Measurements from ENCODE around the gene HOXD3. TPM values are rescaled to one million over a fixed set of nuclear protein-coding genes. Genes with fewer than 3 reads are reported as not detected.
A peak's percentile ranks its signal among the peaks of the same experiment; 100 is the strongest.

The HOXD3 gene
- total RNA-seq, 2 donors from 2014 or later, result not detected

- Mint-ChIP-seq H3K27ac (no peak overlapping the region), H3K4me3 (no peak overlapping the region), H3K27me3 (peaks cover 52 to 62% of the 10 kb centered on the region in 2 donors), H3K4me1 (ENCODE audit: low read depth in 2 of 2) (peaks cover 8 to 17% of the 10 kb centered on the region in 2 donors), H3K9me3 (no peaks in the 10 kb centered on the region), H3K36me3 (peaks cover 7% of the 10 kb centered on the region)
- ATAC-seq (no peak), DNase-seq (ENCODE audit: low spot score) (no peak)
Observed at GRCh38 chr2:176125772-176126054, 31.4 kb upstream of the HOXD3 start.

GRCh38 chr2:176126929-176127773, 30.0 kb upstream of the HOXD3 start:
- peaks cover 7% of the 10 kb centered on the region for H3K36me3 Mint-ChIP-seq
- H3K27ac Mint-ChIP-seq, result no peak overlapping the region
- DNase-seq (ENCODE audit: low spot score) (no peak), ATAC-seq (no peak)
- peaks cover 15 to 25% of the 10 kb centered on the region in 2 donors for H3K4me1 Mint-ChIP-seq (ENCODE audit: low read depth in 2 of 2)
- no peaks in the 10 kb centered on the region for H3K9me3 Mint-ChIP-seq
- H3K4me3 Mint-ChIP-seq, result no peak overlapping the region
- peaks cover 59 to 71% of the 10 kb centered on the region in 2 donors for H3K27me3 Mint-ChIP-seq

GRCh38 chr2:176127774-176128072, 29.4 kb upstream of the HOXD3 start:
- DNase-seq (ENCODE audit: low spot score), result no peak
- peak overlapping the region in 1 of 2 donors; percentile 38 for H3K27ac Mint-ChIP-seq
- H3K36me3 Mint-ChIP-seq, result peaks cover 12% of the 10 kb centered on the region
- peaks cover 19 to 29% of the 10 kb centered on the region in 2 donors for H3K4me1 Mint-ChIP-seq (ENCODE audit: low read depth in 2 of 2)
- H3K27me3 Mint-ChIP-seq, result peaks cover 60 to 77% of the 10 kb centered on the region in 2 donors
- ATAC-seq, result no peak
- H3K4me3 Mint-ChIP-seq, result no peak overlapping the region
- no peaks in the 10 kb centered on the region for H3K9me3 Mint-ChIP-seq

DNA sequence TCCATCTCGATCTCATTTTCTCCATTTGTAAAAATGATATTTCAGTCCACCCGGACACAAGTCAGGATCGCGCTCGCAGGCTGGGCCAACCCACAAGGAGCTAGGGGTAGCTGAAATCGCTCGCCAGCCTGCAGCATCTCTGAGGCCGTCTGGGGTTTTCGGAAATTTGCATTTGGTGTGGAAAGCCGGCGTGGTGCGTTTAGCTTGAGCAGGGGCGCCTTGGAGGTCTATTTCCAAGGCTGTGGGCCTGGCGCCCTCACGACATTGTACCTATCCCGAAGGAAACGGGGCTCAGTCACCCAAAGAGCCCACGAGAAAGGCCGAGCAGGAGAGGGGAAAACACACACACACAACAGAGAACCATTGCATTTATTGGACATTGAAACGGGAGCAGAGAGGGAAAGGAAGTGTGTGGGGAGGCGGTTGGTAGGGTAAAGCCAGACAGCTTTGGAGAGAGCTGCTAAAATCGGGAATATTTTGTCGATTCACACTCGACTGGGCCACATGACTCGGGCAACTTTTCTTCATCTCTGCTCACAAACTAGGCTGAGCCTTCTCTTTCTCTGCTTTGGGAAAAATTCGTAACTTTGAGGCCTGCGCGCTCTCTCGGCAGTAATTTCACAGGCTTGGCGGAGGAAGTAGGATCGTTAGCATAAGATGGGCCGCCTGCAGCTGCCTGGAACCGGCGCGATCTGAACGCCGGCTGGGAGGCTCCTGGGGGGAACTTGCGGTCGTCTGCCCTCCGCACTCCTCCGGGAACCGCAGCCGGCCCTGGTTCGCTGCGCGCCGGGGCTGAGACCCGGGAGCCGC, 28.7 kb upstream of the HOXD3 start:
- H3K27ac Mint-ChIP-seq, result peak overlapping the region in 1 of 2 donors; percentile 38

DNA sequence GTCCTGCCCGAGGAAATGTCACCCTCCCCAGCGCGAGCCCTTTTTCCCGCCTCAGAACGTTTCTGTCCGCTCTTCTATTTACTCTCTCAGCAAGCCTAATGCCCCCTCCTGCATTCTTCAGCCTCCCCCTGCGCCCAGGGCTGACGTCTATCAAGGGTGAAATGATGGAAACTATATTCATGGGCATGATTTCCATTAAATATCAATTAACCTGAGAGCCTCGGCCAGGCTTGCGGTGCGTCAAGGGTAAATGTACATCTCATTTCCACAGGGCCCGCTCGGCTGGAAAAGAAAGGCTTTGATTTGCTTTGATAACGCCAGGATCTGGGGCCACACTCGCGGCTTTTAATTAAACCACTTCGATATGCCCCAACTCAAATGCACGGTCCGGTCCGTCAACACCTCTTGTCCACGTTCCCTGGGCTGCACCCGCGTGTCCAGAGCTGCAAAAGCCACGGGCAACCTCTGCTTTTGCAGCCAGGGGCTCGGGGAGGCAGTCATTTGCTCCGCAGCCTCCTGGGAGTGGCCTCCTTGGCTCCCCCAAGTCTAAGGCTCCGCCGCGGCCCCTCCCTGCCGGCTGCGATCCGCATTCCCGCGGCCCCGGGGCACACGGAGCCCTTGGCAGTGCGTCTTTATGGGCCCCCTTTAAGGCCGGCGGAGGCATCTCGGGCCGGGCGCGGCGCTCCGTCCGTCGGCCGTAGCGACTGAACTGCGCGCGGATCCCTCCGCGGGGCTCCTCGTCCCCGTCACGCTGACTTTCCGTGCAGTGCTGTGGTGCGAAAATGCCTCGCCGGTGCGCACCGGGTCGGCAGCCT, 27.9 kb upstream of the HOXD3 start, which contains the start of gene HOXD8:
TSS of gene HOXD8 (plus strand) at position 724 of the 815 bp plus-strand sequence. CDS start 662 bp downstream, outside the sequence.
- Mint-ChIP-seq H3K4me3 (peak within 1 kb of the TSS; percentile 51), H3K27ac (peak within 1 kb of the TSS in 1 of 2 donors; percentile 38), H3K36me3 (peaks cover 16% of the 10 kb centered on the region), H3K9me3 (no peaks in the 10 kb centered on the region), H3K27me3 (peaks cover 62 to 83% of the 10 kb centered on the region in 2 donors), H3K4me1 (ENCODE audit: low read depth in 2 of 2) (peaks cover 19 to 27% of the 10 kb centered on the region in 2 donors)
- ATAC-seq (peak in 1 of 2 donors; percentile 52), DNase-seq (ENCODE audit: low spot score) (no peak)

More for the DNA sequence above, 28.7 kb upstream of the HOXD3 start:
- Mint-ChIP-seq H3K27me3 (peaks cover 63 to 83% of the 10 kb centered on the region in 2 donors), H3K4me1 (ENCODE audit: low read depth in 2 of 2) (peaks cover 19 to 31% of the 10 kb centered on the region in 2 donors), H3K36me3 (peaks cover 12% of the 10 kb centered on the region), H3K9me3 (no peaks in the 10 kb centered on the region), H3K4me3 (peak overlapping the region; percentile 51)
- ATAC-seq (no peak), DNase-seq (ENCODE audit: low spot score) (no peak)

DNA sequence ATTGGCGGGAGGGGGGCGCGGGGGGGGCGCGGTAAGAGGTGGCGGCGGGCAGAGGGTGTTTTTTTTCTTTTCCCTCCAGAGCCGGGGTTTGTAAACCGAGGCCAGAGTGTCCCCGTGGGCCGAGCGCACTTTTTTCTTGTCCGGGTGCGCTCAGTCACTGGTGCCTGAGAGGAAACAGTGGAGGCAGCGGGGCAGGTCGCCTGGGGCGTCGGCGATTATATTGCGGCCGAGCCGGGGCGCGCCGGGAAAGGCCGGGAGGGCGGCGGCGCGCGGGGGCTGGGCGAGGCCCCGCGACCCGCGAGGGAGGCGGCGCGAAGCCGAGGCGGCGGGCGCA, 27.3 kb upstream of the HOXD3 start:
- H3K27me3 Mint-ChIP-seq, result peaks cover 61 to 83% of the 10 kb centered on the region in 2 donors
- H3K36me3 Mint-ChIP-seq, result peaks cover 18% of the 10 kb centered on the region
- H3K4me1 Mint-ChIP-seq (ENCODE audit: low read depth in 2 of 2), result peaks cover 19 to 27% of the 10 kb centered on the region in 2 donors
- no peaks in the 10 kb centered on the region for H3K9me3 Mint-ChIP-seq
- ATAC-seq (no peak), DNase-seq (ENCODE audit: low spot score) (no peak)
- H3K27ac Mint-ChIP-seq, result no peak overlapping the region
- no peak overlapping the region for H3K4me3 Mint-ChIP-seq

GRCh38 chr2:176130147-176130956, 26.8 kb upstream of the HOXD3 start:
- no peak overlapping the region for H3K27ac Mint-ChIP-seq
- H3K4me1 Mint-ChIP-seq (ENCODE audit: low read depth in 2 of 2), result peaks cover 22 to 28% of the 10 kb centered on the region in 2 donors
- DNase-seq (ENCODE audit: low spot score) (no peak), ATAC-seq (peak; percentile 63 to 64)
- H3K36me3 Mint-ChIP-seq, result peaks cover 20% of the 10 kb centered on the region
- H3K27me3 Mint-ChIP-seq, result peaks cover 62 to 85% of the 10 kb centered on the region in 2 donors
- H3K4me3 Mint-ChIP-seq, result peak overlapping the region; percentile 81
- H3K9me3 Mint-ChIP-seq, result no peaks in the 10 kb centered on the region

- no peak overlapping the region for H3K27ac Mint-ChIP-seq
- no peaks in the 10 kb centered on the region for H3K9me3 Mint-ChIP-seq
- peaks cover 25% of the 10 kb centered on the region for H3K36me3 Mint-ChIP-seq
- DNase-seq (ENCODE audit: low spot score) (no peak), ATAC-seq (no peak)
- peaks cover 29 to 33% of the 10 kb centered on the region in 2 donors for H3K4me1 Mint-ChIP-seq (ENCODE audit: low read depth in 2 of 2)
- H3K4me3 Mint-ChIP-seq, result peak overlapping the region; percentile 81
- peaks cover 62 to 85% of the 10 kb centered on the region in 2 donors for H3K27me3 Mint-ChIP-seq
Observed at GRCh38 chr2:176130957-176131847, 25.9 kb upstream of the HOXD3 start.

GRCh38 chr2:176131848-176132158, 25.3 kb upstream of the HOXD3 start:
- H3K4me1 Mint-ChIP-seq (ENCODE audit: low read depth in 2 of 2), result peaks cover 29 to 33% of the 10 kb centered on the region in 2 donors
- H3K9me3 Mint-ChIP-seq, result no peaks in the 10 kb centered on the region
- DNase-seq (ENCODE audit: low spot score), result no peak
- peak overlapping the region; percentile 81 for H3K4me3 Mint-ChIP-seq
- peaks cover 25% of the 10 kb centered on the region for H3K36me3 Mint-ChIP-seq
- H3K27ac Mint-ChIP-seq, result no peak overlapping the region
- ATAC-seq, result no peak
- peaks cover 61 to 83% of the 10 kb centered on the region in 2 donors for H3K27me3 Mint-ChIP-seq

GRCh38 chr2:176132205-176133171, 24.6 kb upstream of the HOXD3 start:
- peaks cover 29 to 33% of the 10 kb centered on the region in 2 donors for H3K4me1 Mint-ChIP-seq (ENCODE audit: low read depth in 2 of 2)
- H3K4me3 Mint-ChIP-seq, result peak overlapping the region; percentile 81

GRCh38 chr2:176133389-176133788, 23.7 kb upstream of the HOXD3 start:
- H3K9me3 Mint-ChIP-seq, result no peaks in the 10 kb centered on the region
- H3K36me3 Mint-ChIP-seq, result peaks cover 28% of the 10 kb centered on the region
- ATAC-seq (no peak), DNase-seq (ENCODE audit: low spot score) (no peak)
- H3K4me3 Mint-ChIP-seq, result no peak overlapping the region
- peaks cover 61 to 81% of the 10 kb centered on the region in 2 donors for H3K27me3 Mint-ChIP-seq
- H3K27ac Mint-ChIP-seq, result no peak overlapping the region
- H3K4me1 Mint-ChIP-seq (ENCODE audit: low read depth in 2 of 2), result peaks cover 27 to 30% of the 10 kb centered on the region in 2 donors

More at GRCh38 chr2:176132205-176133171, 24.6 kb upstream of the HOXD3 start:
- ATAC-seq (no peak), DNase-seq (ENCODE audit: low spot score) (no peak)
- Mint-ChIP-seq H3K36me3 (peaks cover 27% of the 10 kb centered on the region), H3K27ac (no peak overlapping the region), H3K27me3 (peaks cover 61 to 81% of the 10 kb centered on the region in 2 donors), H3K9me3 (no peaks in the 10 kb centered on the region)
